GM12865 (cell line): Measurements from ENCODE around the gene UNC5B.

ENCODE experiments used
- DNase-seq: peaks from one replicate; pipeline ENCODE4 v3.0.0; 2010; ENCODE audit warnings: low read depth
- H3K4me3 ChIP-seq: 2 replicates; pipeline ENCODE4 v1.5.1; 2011; ENCODE audit warnings: mild to moderate bottlenecking, low read depth, low read length, control low read depth
- TF ChIP-seq, protein P1 (sequence below): IDR thresholded peaks from 2 replicates; pipeline ENCODE4 v1.5.1; 2011; ENCODE audit warnings: low read length, control low read depth, low read depth, inconsistent platforms; ENCODE audit not compliant: insufficient read depth; ENCODE audit errors: missing control alignments

Gene UNC5B

DNA sequence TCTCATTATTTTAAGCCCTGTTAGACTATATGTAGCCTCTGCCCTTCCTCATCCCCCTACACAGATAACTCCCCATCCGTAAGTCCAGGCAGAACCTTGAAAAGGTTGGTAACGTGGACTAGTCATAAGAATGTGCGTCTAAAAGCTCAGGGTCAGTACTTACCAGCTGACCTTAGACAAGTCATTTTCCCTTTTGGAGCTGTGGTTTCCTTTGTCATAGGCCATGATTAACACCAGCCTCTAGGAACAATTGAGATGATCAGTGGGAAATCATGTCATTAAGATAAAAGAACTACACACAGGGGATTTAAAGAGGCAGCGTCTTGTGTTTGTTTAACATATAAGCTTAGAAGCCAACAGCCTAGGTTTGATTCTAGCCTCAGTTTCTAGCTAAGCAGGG lies 6.9 kb upstream of the UNC5B start:
- TF ChIP-seq, protein P1, sequence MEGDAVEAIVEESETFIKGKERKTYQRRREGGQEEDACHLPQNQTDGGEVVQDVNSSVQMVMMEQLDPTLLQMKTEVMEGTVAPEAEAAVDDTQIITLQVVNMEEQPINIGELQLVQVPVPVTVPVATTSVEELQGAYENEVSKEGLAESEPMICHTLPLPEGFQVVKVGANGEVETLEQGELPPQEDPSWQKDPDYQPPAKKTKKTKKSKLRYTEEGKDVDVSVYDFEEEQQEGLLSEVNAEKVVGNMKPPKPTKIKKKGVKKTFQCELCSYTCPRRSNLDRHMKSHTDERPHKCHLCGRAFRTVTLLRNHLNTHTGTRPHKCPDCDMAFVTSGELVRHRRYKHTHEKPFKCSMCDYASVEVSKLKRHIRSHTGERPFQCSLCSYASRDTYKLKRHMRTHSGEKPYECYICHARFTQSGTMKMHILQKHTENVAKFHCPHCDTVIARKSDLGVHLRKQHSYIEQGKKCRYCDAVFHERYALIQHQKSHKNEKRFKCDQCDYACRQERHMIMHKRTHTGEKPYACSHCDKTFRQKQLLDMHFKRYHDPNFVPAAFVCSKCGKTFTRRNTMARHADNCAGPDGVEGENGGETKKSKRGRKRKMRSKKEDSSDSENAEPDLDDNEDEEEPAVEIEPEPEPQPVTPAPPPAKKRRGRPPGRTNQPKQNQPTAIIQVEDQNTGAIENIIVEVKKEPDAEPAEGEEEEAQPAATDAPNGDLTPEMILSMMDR, result no peak
- no peak for DNase-seq

DNA sequence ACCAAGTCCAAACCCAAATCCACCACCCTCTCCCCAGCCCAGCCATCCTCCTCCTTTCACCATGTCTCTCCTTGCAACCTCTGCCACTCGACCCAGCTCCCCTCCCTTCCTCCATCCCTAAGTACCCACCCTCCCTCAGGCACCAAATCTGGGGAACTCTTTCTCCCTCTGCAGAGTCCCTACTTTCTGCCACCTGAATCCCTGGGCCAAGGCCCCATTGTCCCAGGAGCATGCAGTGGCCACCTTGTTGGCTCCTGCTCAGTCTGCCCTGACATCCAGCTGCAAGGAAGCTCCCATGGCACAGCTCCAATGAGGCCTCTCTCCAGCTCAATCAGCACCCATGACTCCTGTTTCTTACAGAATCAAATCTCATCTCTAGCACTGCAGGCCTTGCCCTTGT lies 5.5 kb upstream of the UNC5B start:
- TF ChIP-seq, protein P1, result no peak
- no peak for DNase-seq
- no peak overlapping the region for H3K4me3 ChIP-seq

More for the DNA sequence above, 6.9 kb upstream of the UNC5B start:
- H3K4me3 ChIP-seq, result no peak overlapping the region

DNA sequence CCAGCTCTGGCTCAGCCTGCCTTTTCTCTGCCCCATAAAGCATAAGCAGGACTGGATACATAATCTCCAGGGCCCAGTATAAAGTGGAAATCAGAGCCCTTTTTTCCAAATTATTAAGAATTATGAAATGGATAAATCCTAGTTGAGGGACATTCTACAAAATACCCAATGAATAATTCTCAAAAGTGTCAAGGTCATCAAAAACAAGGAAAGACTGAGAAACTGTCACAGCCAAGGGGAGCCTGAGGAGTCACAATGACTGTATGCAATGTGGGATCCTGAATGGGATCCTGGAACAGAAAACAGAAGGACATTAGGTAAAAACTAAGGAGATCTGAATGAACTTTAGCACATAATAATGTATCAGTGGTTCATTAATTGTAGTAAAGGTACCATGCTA lies 4.8 kb upstream of the UNC5B start:
- TF ChIP-seq, protein P1, result no peak
- H3K4me3 ChIP-seq, result no peak overlapping the region
- no peak for DNase-seq

DNA sequence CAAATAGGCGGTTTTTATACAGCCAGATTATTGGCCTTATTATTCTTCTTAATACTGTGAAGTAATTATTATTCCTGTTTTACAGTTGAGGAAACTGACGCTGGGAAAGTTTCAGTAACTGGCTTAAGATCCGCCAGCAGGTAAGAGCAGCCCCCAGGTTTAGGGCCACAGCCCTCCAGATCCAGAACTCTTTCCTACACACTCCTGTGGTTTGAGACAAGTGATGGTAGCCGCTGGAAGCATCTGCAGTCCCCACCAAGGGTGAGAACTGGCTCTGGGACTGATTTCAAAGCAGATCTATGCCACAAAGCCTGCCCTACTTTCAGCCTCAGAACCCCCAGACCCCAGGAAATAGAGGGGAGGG lies 3.0 kb upstream of the UNC5B start:
- H3K4me3 ChIP-seq, result no peak overlapping the region
- DNase-seq, result no peak
- TF ChIP-seq, protein P1, result no peak

DNA sequence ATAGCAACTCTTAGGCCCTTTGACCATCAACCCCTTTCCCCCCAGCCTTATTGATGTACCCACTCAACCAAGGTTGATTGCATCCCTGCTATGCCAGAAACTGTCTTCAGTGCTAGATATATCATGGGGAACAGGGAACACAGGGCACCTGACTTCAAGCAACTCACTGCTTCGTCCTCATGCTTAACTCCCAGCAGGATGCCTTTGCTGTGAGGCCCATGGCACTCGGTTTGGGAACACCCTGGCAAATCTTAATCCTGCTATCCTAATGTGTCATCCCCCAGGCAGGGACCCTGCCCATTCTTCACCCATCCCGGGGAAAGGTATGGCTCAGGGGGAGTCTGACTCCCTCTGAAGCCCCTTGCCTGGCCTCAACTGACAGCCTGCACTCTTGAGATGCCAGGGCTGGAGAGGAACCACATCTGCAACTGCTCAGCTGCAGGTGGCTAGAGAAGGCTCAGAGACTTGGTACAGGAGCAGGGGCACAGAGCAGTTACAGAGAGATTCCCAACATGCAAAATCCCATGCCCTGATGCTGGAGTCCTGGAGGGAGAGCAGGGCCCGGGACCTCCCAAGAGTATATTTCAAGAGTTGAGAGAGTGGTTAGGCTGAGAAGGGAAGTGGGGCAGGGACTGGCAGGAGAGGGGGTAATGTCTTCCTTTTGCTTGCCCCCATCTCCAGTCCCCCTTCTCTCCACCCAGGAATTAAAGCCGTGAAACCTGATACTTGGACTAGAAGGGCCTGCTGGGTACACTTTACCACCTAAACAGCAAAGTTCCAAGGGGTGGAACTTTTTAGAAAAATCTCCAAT lies 2.4 kb upstream of the UNC5B start:
- TF ChIP-seq, protein P1, result no peak
- no peak overlapping the region for H3K4me3 ChIP-seq
- DNase-seq, result no peak

DNA sequence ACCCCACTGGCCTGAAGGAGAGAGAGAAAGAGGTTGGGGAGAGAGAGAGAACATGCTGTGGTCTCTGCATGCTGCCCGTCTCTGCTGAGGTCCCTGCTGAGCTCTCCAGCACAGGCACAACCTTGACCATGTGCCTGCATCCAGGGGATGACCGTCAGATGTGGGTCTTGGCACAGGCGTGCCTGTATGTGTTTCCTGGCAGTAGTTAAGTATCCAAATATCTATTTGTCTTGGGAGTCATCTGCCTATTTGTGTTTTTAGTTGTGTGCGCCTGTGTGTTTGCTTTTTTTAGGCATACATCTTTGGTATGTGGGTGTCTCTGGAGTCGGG lies 1.9 kb upstream of the UNC5B start:
- TF ChIP-seq, protein P1, result no peak
- DNase-seq, result no peak
- no peak overlapping the region for H3K4me3 ChIP-seq

DNA sequence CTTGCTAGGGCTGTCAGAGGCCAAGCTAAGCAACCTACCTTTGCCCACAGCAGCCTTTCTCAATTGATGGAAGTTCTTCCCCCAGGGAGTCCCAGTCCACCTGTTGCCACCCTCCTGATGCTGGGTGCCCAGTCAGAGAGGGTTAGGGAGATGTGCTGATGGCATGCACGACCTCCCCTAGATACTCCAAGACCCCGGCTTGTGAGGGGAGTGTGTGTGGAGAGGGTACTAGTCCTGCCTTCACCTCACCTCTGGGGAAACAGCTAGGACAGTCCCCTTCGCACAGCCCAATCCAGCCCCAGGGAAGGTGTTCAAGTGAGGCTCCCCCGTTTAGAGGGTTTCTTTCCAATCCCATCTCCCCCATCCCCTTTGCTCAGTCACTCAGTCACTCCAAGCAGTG lies 1.3 kb upstream of the UNC5B start:
- no peak for DNase-seq
- TF ChIP-seq, protein P1, result no peak
- H3K4me3 ChIP-seq, result no peak overlapping the region
